Spleen (tissue), 7 donors: ENCODE results near the gene LNX1.

ENCODE experiments used
- CTCF ChIP-seq, 11 experiments: fragments of 200-600 bp in 7 of 11; fragments of 450-650 bp in 4 of 11; sonication (generic) in 4 of 11; IDR thresholded peaks in 8 of 11; conservative IDR thresholded peaks in 3 of 11; 1 replicate in 7 of 11; 2 replicates in 4 of 11; pipeline versions ENCODE4 v1.4.0 to v1.8.0; 2016 to 2021; ENCODE audit warnings: antibody characterized with exemption in 11 of 11, inconsistent platforms in 4 of 11, mild to moderate bottlenecking in 1 of 11
- POLR2A ChIP-seq, 3 donors: fragments of 450-650 bp; IDR thresholded peaks; one replicate each; pipeline ENCODE4 v1.5.1; 2017; ENCODE audit warnings: antibody characterized with exemption in 3 of 3, mild to moderate bottlenecking in 1 of 3
- POLR2AphosphoS5 ChIP-seq, 3 donors: sonication (generic); formaldehyde crosslinking; IDR thresholded peaks; one replicate each; pipeline ENCODE4 v1.5.1; 2017; ENCODE audit warnings: antibody characterized with exemption in 3 of 3
- donor health status: DM: no; HTN: no; CAD: no; lungs with moderate emphysema.
- donor health status: DM: no; HTN: no; CAD: no.
- donor health status: DM: no; HTN: no; CAD: no.

DNA sequence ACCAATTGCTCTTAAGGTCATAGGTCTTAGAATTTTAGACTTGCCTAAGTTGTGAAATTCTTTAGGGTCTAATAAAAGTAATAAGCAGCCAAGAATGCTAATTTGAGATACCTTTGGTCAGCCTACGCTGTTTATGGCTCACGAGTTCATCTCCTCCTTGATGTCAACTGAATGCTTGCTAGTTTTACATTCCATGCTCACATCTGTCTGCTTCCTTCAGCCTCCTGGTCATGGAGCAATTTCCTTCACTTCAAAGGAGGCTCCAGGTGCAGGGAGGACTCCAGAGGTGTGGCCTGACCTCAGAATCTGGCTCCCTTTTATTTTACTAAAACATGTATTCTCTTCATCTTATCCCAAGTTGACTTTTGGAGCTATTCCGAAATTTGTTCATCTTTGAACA is 23.3 kb upstream of the LNX1 start:
- no peak for TF ChIP-seq CTCF (IDR thresholded peaks at IDR 0.05 in 8 of 11, conservative IDR thresholded peaks at IDR 0.05 in 3 of 11)
- TF ChIP-seq POLR2A (IDR thresholded peaks at IDR 0.05): no peak
- TF ChIP-seq POLR2AphosphoS5 (IDR thresholded peaks at IDR 0.05): no peak
